ENCODE results near the gene ZNF521. TPM values are rescaled to one million over a fixed set of nuclear protein-coding genes. Genes with fewer than 3 reads are reported as not detected.
"Not testable (repeated sequence)": the region's sequence is repeated elsewhere in the genome, so short reads cannot be mapped to it uniquely, and the experiment has no call there.

ZNF521 gene
- polyA plus RNA-seq, 3 donors: 31.2 to 41.0 (median 39.2) TPM

- no peak for DNase-seq
Measured at GRCh38 chr18:25298853-25299274, 53.1 kb downstream of the ZNF521 start.

GRCh38 chr18:25295624-25296138 lies 56.3 kb downstream of the ZNF521 start:
- no peak for DNase-seq

- no peak for DNase-seq
Measured at GRCh38 chr18:25291150-25291549, 60.8 kb downstream of the ZNF521 start.

GRCh38 chr18:25289001-25289631 lies 62.9 kb downstream of the ZNF521 start:
- no peak for DNase-seq

GRCh38 chr18:25288340-25288938 lies 63.5 kb downstream of the ZNF521 start:
- no peak for DNase-seq

- no peak for DNase-seq
Measured at GRCh38 chr18:25287106-25287505, 64.9 kb downstream of the ZNF521 start.

- no peak for DNase-seq
Measured at GRCh38 chr18:25284861-25285550, 67.0 kb downstream of the ZNF521 start.

GRCh38 chr18:25284281-25284680 lies 67.7 kb downstream of the ZNF521 start:
- DNase-seq: no peak

- no peak for DNase-seq
Measured at GRCh38 chr18:25283781-25284180, 68.2 kb downstream of the ZNF521 start.

- no peak for DNase-seq
Measured at GRCh38 chr18:25282896-25283703, 68.9 kb downstream of the ZNF521 start.

GRCh38 chr18:25282282-25282681 lies 69.7 kb downstream of the ZNF521 start:
- DNase-seq: no peak

- no peak for DNase-seq
Measured at GRCh38 chr18:25281556-25281955, 70.4 kb downstream of the ZNF521 start.

GRCh38 chr18:25279961-25280360 lies 72.0 kb downstream of the ZNF521 start:
- DNase-seq: no peak

GRCh38 chr18:25279556-25279955 lies 72.4 kb downstream of the ZNF521 start:
- no peak for DNase-seq

- DNase-seq: no peak
Measured at GRCh38 chr18:25279133-25279532, 72.8 kb downstream of the ZNF521 start.

GRCh38 chr18:25278394-25278793 lies 73.6 kb downstream of the ZNF521 start:
- DNase-seq: no peak

GRCh38 chr18:25275412-25276001 lies 76.5 kb downstream of the ZNF521 start:
- DNase-seq: peak; percentile 85

GRCh38 chr18:25274926-25275325 lies 77.0 kb downstream of the ZNF521 start:
- no peak for DNase-seq

- DNase-seq: not testable (repeated sequence)
Measured at GRCh38 chr18:25266931-25267527, 84.9 kb downstream of the ZNF521 start.

GRCh38 chr18:25262920-25263319 lies 89.0 kb downstream of the ZNF521 start:
- no peak for DNase-seq

GRCh38 chr18:25261768-25262167 lies 90.2 kb downstream of the ZNF521 start:
- DNase-seq: no peak
